HG02798 (cell line): Measurements from ENCODE around the gene ACRV1.
"Not testable (repeated sequence)": the region's sequence is repeated elsewhere in the genome, so short reads cannot be mapped to it uniquely, and the experiment has no call there.

Experiments used
- ATAC-seq: cut with Tn5 transposase; IDR thresholded peaks from one replicate; pipeline ENCODE4 v1.9.1; 2021; ENCODE audit warnings: mild to moderate bottlenecking; ENCODE audit not compliant: unreplicated experiment, poor library complexity

Gene ACRV1

GRCh38 chr11:125680747-125681146 lies at the start of gene ACRV1:
TSS of gene ACRV1 (minus strand) at chr11:125680847. CDS start at chr11:125680780, 67 bp downstream.
- ATAC-seq: no peak

- no peak for ATAC-seq
Observed at GRCh38 chr11:125728969-125729368, 48.3 kb upstream of the ACRV1 start.

GRCh38 chr11:125724125-125724524 lies 43.5 kb upstream of the ACRV1 start:
- no peak for ATAC-seq

GRCh38 chr11:125720781-125721180 lies 40.1 kb upstream of the ACRV1 start:
- no peak for ATAC-seq

GRCh38 chr11:125704686-125705085 lies 24.0 kb upstream of the ACRV1 start:
- ATAC-seq: not testable (repeated sequence)

GRCh38 chr11:125701858-125702621 lies 21.4 kb upstream of the ACRV1 start:
- no peak for ATAC-seq

- ATAC-seq: no peak
Observed at GRCh38 chr11:125701018-125701610, 20.5 kb upstream of the ACRV1 start.

GRCh38 chr11:125694951-125695350 lies 14.3 kb upstream of the ACRV1 start:
- ATAC-seq: no peak

GRCh38 chr11:125692887-125693286 lies 12.2 kb upstream of the ACRV1 start:
- ATAC-seq: no peak

- no peak for ATAC-seq
Observed at GRCh38 chr11:125690006-125690405, 9.4 kb upstream of the ACRV1 start.

GRCh38 chr11:125689274-125689859 lies 8.7 kb upstream of the ACRV1 start:
- ATAC-seq: no peak

GRCh38 chr11:125688632-125689031 lies 8.0 kb upstream of the ACRV1 start:
- no peak for ATAC-seq

GRCh38 chr11:125688066-125688465 lies 7.4 kb upstream of the ACRV1 start:
- ATAC-seq: no peak

- ATAC-seq: no peak
Observed at GRCh38 chr11:125685228-125685627, 4.6 kb upstream of the ACRV1 start.

- no peak for ATAC-seq
Observed at GRCh38 chr11:125679837-125680236, 810 bp downstream of the ACRV1 start.

GRCh38 chr11:125679397-125679796 lies 1.2 kb downstream of the ACRV1 start:
- ATAC-seq: no peak

GRCh38 chr11:125675196-125675595 lies 5.5 kb downstream of the ACRV1 start:
- ATAC-seq: no peak

GRCh38 chr11:125674210-125674609 lies 6.4 kb downstream of the ACRV1 start:
- ATAC-seq: no peak

- ATAC-seq: no peak
Observed at GRCh38 chr11:125671561-125671960, 9.1 kb downstream of the ACRV1 start.

- no peak for ATAC-seq
Observed at GRCh38 chr11:125670172-125670571, 10.5 kb downstream of the ACRV1 start.

GRCh38 chr11:125667151-125667550 lies 13.5 kb downstream of the ACRV1 start:
- no peak for ATAC-seq

- no peak for ATAC-seq
Observed at GRCh38 chr11:125663910-125664309, 16.7 kb downstream of the ACRV1 start.
